ENCODE results near the gene CPHXL2.

The CPHXL2 gene

DNA sequence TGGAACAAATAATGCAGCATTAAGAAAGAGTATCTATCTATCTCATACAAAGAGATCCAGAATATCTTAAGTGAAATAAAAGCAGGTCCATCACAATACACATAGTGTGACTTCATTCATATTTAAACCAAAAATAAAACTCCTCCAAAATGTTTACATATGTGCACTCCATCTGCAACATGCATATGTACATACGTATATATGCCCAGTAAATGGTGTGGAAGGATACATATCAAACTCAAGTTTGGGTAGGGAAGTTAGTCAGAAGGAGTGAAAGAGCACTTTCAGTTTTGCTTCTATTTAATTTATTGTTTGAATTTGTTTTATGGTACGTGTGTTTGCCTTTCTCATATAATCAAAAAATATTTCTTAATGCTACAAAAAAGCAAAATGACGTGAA lies 41.8 kb downstream of the CPHXL2 start:
- TF ChIP-seq CEBPB (IDR thresholded peaks at IDR 0.05) = no peak
- no peak for TF ChIP-seq YY1 (IDR thresholded peaks at IDR 0.05; ENCODE audit: low read depth)
- TF ChIP-seq, protein P1, sequence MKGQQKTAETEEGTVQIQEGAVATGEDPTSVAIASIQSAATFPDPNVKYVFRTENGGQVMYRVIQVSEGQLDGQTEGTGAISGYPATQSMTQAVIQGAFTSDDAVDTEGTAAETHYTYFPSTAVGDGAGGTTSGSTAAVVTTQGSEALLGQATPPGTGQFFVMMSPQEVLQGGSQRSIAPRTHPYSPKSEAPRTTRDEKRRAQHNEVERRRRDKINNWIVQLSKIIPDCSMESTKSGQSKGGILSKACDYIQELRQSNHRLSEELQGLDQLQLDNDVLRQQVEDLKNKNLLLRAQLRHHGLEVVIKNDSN (IDR thresholded peaks at IDR 0.05) = no peak
- no peak for TF ChIP-seq EP300 (IDR thresholded peaks at IDR 0.05; ENCODE audit: borderline replicate concordance)
- no peak for TF ChIP-seq NFIC (IDR thresholded peaks at IDR 0.05)
- TF ChIP-seq RAD21 (IDR thresholded peaks at IDR 0.05; ENCODE audit: low read depth) = no peak
- no peak for TF ChIP-seq ZBTB7A (IDR thresholded peaks at IDR 0.05; ENCODE audit: low read depth)
- TF ChIP-seq TAF1 (IDR thresholded peaks at IDR 0.05; ENCODE audit: low read depth) = no peak

DNA sequence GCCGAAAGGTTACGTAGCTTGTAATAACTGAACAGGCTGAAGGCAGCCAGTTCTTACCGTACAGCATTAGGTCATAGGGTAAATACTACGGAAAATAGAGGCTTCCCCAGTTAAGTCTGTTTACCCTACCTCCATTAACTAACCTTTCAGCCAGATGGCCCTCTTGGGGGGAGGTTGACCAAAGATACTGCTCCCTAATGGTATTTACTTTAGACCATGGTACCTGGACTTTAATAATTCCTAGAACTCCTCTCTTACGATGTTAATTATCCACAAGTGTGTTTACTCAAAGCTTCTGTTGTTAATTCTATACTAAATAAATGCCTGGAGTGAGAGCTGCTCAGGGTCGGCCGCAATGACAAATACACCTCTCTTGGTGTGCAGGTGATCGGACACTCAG lies 44.0 kb downstream of the CPHXL2 start:
- TF ChIP-seq CEBPB (IDR thresholded peaks at IDR 0.05) (no peak), TCF12 (IDR thresholded peaks at IDR 0.05; ENCODE audit: low read depth) (no peak), TEAD4 (IDR thresholded peaks at IDR 0.05) (no peak), MAX (IDR thresholded peaks at IDR 0.05) (no peak), NFIC (IDR thresholded peaks at IDR 0.05) (no peak), EP300 (IDR thresholded peaks at IDR 0.05; ENCODE audit: borderline replicate concordance) (no peak), YY1 (IDR thresholded peaks at IDR 0.05; ENCODE audit: low read depth) (no peak), TAF1 (IDR thresholded peaks at IDR 0.05; ENCODE audit: low read depth) (no peak), RAD21 (IDR thresholded peaks at IDR 0.05; ENCODE audit: low read depth) (no peak), EGR1 (IDR thresholded peaks at IDR 0.05) (no peak), CREB1 (IDR thresholded peaks at IDR 0.05; ENCODE audit: low read depth) (no peak), REST (IDR thresholded peaks at IDR 0.05; ENCODE audit: low read depth) (no peak)
- TF ChIP-seq, protein P1 (IDR thresholded peaks at IDR 0.05) = no peak

GRCh38 chr16:75630052-75630451 lies 46.8 kb downstream of the CPHXL2 start:
- no peak for TF ChIP-seq EP300 (IDR thresholded peaks at IDR 0.05; ENCODE audit: borderline replicate concordance)
- TF ChIP-seq YY1 (IDR thresholded peaks at IDR 0.05; ENCODE audit: low read depth) = no peak
- no peak for TF ChIP-seq TCF12 (IDR thresholded peaks at IDR 0.05; ENCODE audit: low read depth)
- no peak for TF ChIP-seq CREB1 (IDR thresholded peaks at IDR 0.05; ENCODE audit: low read depth)
- no peak for TF ChIP-seq EGR1 (IDR thresholded peaks at IDR 0.05)
- no peak for TF ChIP-seq ZBTB7A (IDR thresholded peaks at IDR 0.05; ENCODE audit: low read depth)
- TF ChIP-seq TEAD4 (IDR thresholded peaks at IDR 0.05) = no peak
- no peak for TF ChIP-seq REST (IDR thresholded peaks at IDR 0.05; ENCODE audit: low read depth)
- TF ChIP-seq, protein P1 (IDR thresholded peaks at IDR 0.05) = no peak
- no peak for TF ChIP-seq MAX (IDR thresholded peaks at IDR 0.05)
- TF ChIP-seq NFIC (IDR thresholded peaks at IDR 0.05) = no peak
- TF ChIP-seq CEBPB (IDR thresholded peaks at IDR 0.05) = no peak
- no peak for TF ChIP-seq RAD21 (IDR thresholded peaks at IDR 0.05; ENCODE audit: low read depth)
- no peak for TF ChIP-seq FOXM1 (IDR thresholded peaks at IDR 0.05; ENCODE audit: borderline replicate concordance, low read depth)
- TF ChIP-seq TAF1 (IDR thresholded peaks at IDR 0.05; ENCODE audit: low read depth) = no peak

GRCh38 chr16:75629132-75629531 lies 47.7 kb downstream of the CPHXL2 start:
- TF ChIP-seq YY1 (IDR thresholded peaks at IDR 0.05; ENCODE audit: low read depth) = no peak
- no peak for TF ChIP-seq REST (IDR thresholded peaks at IDR 0.05; ENCODE audit: low read depth)
- TF ChIP-seq FOXM1 (IDR thresholded peaks at IDR 0.05; ENCODE audit: borderline replicate concordance, low read depth) = no peak
- TF ChIP-seq MAX (IDR thresholded peaks at IDR 0.05) = no peak
- TF ChIP-seq TEAD4 (IDR thresholded peaks at IDR 0.05) = no peak
- no peak for TF ChIP-seq TCF12 (IDR thresholded peaks at IDR 0.05; ENCODE audit: low read depth)
- no peak for TF ChIP-seq CEBPB (IDR thresholded peaks at IDR 0.05)
- no peak for TF ChIP-seq ZBTB7A (IDR thresholded peaks at IDR 0.05; ENCODE audit: low read depth)
- no peak for TF ChIP-seq EGR1 (IDR thresholded peaks at IDR 0.05)
- TF ChIP-seq EP300 (IDR thresholded peaks at IDR 0.05; ENCODE audit: borderline replicate concordance) = no peak
- TF ChIP-seq NFIC (IDR thresholded peaks at IDR 0.05) = no peak
- TF ChIP-seq RAD21 (IDR thresholded peaks at IDR 0.05; ENCODE audit: low read depth) = no peak
- no peak for TF ChIP-seq CREB1 (IDR thresholded peaks at IDR 0.05; ENCODE audit: low read depth)
- no peak for TF ChIP-seq TAF1 (IDR thresholded peaks at IDR 0.05; ENCODE audit: low read depth)
- TF ChIP-seq, protein P1 (IDR thresholded peaks at IDR 0.05) = no peak
